HG02884 (cell line): ENCODE data around the gene DMRTA2.

ENCODE experiments used
- ATAC-seq: cut with Tn5 transposase; IDR thresholded peaks from one replicate; pipeline ENCODE4 v1.9.1; 2021; ENCODE audit warnings: mild to moderate bottlenecking, moderate library complexity; ENCODE audit not compliant: unreplicated experiment

Gene DMRTA2

GRCh38 chr1:50424045-50424883 lies 1.0 kb upstream of the DMRTA2 start:
- ATAC-seq: no peak

- ATAC-seq: no peak
Observed at GRCh38 chr1:50423670-50424000, 392 bp upstream of the DMRTA2 start.

GRCh38 chr1:50422675-50422945 lies 633 bp downstream of the DMRTA2 start:
- ATAC-seq: no peak

- no peak for ATAC-seq
Observed at GRCh38 chr1:50421768-50422674, 1.2 kb downstream of the DMRTA2 start.

- ATAC-seq: no peak
Observed at GRCh38 chr1:50421366-50421748, 1.9 kb downstream of the DMRTA2 start.

- ATAC-seq: no peak
Observed at GRCh38 chr1:50420689-50421365, 2.4 kb downstream of the DMRTA2 start.

- no peak for ATAC-seq
Observed at GRCh38 chr1:50419907-50420677, 3.2 kb downstream of the DMRTA2 start.

GRCh38 chr1:50419192-50419906 lies 3.9 kb downstream of the DMRTA2 start:
- no peak for ATAC-seq

GRCh38 chr1:50418600-50419109 lies 4.6 kb downstream of the DMRTA2 start:
- ATAC-seq: no peak

DNA sequence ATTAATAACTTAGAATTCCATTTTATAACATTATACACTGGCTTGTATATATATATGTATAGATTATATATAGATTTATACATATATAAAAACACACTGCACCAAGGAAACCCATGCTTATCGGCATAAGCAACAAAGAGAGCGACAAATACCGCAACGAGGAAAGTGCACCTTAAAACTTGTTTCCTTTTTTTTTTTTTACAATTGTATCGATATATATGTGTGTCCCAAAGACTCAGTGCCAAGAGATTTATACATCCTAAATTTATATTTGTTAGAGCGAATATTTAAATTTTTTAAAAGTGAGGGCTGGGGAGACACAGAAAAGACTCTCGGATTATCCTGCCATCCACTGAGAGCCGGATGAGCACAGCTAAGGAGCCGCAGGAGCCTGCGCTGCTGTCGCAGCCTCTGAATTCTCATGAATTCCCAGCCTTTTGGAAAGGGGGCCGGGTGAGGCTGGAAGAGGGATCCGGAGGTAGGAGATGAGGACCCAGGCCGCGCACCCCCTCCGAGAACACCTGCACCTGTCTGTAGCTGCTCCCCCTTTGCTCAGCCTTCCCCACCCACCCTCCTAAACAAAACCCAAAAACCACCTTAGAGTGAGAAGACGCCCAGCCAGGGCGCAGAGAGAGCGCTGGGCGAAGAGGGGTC lies 5.2 kb downstream of the DMRTA2 start:
- no peak for ATAC-seq

- ATAC-seq: no peak
Observed at GRCh38 chr1:50417507-50417906, 5.7 kb downstream of the DMRTA2 start.

- no peak for ATAC-seq
Observed at GRCh38 chr1:50416553-50417453, 6.4 kb downstream of the DMRTA2 start.

- no peak for ATAC-seq
Observed at GRCh38 chr1:50416150-50416527, 7.1 kb downstream of the DMRTA2 start.

DNA sequence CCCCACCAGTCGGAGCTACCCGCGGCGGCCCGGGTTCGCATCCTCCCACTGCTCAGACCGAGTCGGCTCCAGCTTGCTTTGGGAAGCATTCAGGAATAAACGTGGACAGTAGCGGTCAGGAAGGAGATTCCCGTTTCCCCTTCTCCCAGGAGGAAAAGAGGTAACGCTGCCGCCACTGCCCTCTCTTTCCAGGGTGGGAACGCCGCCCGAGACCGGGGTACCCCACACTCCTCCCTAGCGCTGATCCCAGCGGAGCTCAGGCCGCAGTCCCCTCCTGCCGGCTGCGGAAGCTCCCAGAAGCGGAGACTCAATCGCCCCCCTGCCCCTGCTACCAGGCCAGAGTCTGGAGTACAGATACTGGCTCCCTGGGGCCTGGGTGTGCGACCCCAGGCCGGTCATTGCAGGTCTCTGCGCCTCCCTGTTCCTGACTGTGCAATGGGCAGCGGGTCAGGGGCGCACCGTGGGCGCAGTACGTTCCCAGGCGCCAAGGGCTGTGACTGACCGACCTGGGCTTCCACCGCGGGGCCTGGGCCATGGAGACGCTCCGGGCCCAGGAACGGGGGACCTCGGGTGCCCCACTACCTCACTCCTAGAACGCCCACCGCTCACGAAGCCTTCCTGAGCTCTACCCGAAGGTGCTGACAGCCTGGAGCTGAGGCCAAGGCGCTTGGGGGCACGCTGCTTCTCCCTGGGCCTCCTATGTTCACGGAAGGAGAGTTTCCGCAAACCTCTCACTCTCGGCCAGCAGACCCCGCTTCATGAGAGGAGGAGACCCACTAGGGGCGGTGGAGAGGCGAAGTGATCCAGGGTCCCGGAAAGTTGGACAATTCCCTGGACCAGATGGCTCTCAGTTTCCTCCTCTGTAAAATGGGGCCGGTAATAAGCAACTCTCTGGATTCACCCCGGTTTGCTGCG lies 7.8 kb downstream of the DMRTA2 start:
- no peak for ATAC-seq

- no peak for ATAC-seq
Observed at GRCh38 chr1:50414853-50415234, 8.4 kb downstream of the DMRTA2 start.

- ATAC-seq: no peak
Observed at GRCh38 chr1:50412813-50413476, 10.3 kb downstream of the DMRTA2 start.

- no peak for ATAC-seq
Observed at GRCh38 chr1:50405814-50406213, 17.4 kb downstream of the DMRTA2 start.
